PC-9 (cell line): Measurements from ENCODE around the gene RPS19BP1. TPM values are rescaled to one million over a fixed set of nuclear protein-coding genes. Genes with fewer than 3 reads are reported as not detected.

Experiments used
- BruUV-seq: library from RNA; stranded (reverse); fragments of 400-500 nt; replicated peaks from 2 replicates; lab custom pipeline; 2021; lab: Mats Ljungman, UMichigan
- CTCF ChIA-PET: fragments of 300-600 bp; sonication (Branson Sonifier 250); formaldehyde crosslinking; loops from one replicate; lab custom pipeline; 2022; ENCODE audit warnings: antibody characterized with exemption; lab: Charles Lee
- POLR2A ChIA-PET: fragments of 300-600 bp; sonication (Branson Sonifier 250); formaldehyde crosslinking; loops from one replicate; lab custom pipeline; 2022; ENCODE audit warnings: antibody characterized with exemption; ENCODE audit not compliant: unreplicated experiment; lab: Charles Lee
- DNase-seq, 2 experiments: peaks; one replicate each; pipeline versions ENCODE4 v3.0.0 to v3.0.0-alpha.2; 2015 to 2022; ENCODE audit warnings: mixed read lengths in 1 of 2
- H2AFZ ChIP-seq: fragments of 200-600 bp; sonication (generic); 2 replicates; pipeline ENCODE4 v1.8.1; 2017; ENCODE audit warnings: antibody characterized with exemption
- H3F3A ChIP-seq: fragments of 200-600 bp; sonication (generic); 2 replicates; pipeline ENCODE4 v1.8.1; 2017; ENCODE audit warnings: antibody characterized with exemption, mild to moderate bottlenecking, low read depth; ENCODE audit not compliant: insufficient read depth
- H3K27ac ChIP-seq: fragments of 200-600 bp; sonication (generic); 2 replicates; pipeline ENCODE4 v1.6.1; 2016; ENCODE audit warnings: mixed run types
- H3K27me3 ChIP-seq: fragments of 200-600 bp; sonication (generic); 2 replicates; pipeline ENCODE4 v1.6.1; 2016; ENCODE audit warnings: low read depth, mixed run types; ENCODE audit not compliant: insufficient read depth
- H3K36me3 ChIP-seq: fragments of 200-600 bp; sonication (generic); 2 replicates; pipeline ENCODE4 v1.6.1; 2016; ENCODE audit warnings: low read depth, mixed run types
- H3K4me1 ChIP-seq: fragments of 200-600 bp; sonication (generic); replicated peaks from 2 replicates; pipeline ENCODE4 v1.6.1; 2016; ENCODE audit warnings: mixed run types; ENCODE audit not compliant: insufficient read depth
- H3K4me2 ChIP-seq: fragments of 200-600 bp; sonication (generic); 2 replicates; pipeline ENCODE4 v1.6.1; 2017; ENCODE audit warnings: mixed run types
- H3K4me3 ChIP-seq: fragments of 200-600 bp; sonication (generic); 2 replicates; pipeline ENCODE4 v1.6.1; 2016; ENCODE audit warnings: mixed run types
- H3K79me2 ChIP-seq: fragments of 200-600 bp; sonication (generic); 2 replicates; pipeline ENCODE4 v1.6.1; 2017; ENCODE audit warnings: low read depth, mixed run types
- H3K9me2 ChIP-seq: fragments of 200-600 bp; sonication (generic); 2 replicates; pipeline ENCODE4 v1.8.1; 2017; ENCODE audit warnings: mild to moderate bottlenecking; ENCODE audit not compliant: insufficient read depth
- H3K9me3 ChIP-seq: fragments of 200-600 bp; sonication (generic); 2 replicates; pipeline ENCODE4 v1.8.1; 2016; ENCODE audit warnings: low read depth; ENCODE audit not compliant: insufficient read depth
- H4K20me1 ChIP-seq: fragments of 200-600 bp; sonication (generic); 2 replicates; pipeline ENCODE4 v1.8.1; 2017; ENCODE audit not compliant: insufficient read depth
- EZH2 ChIP-seq: fragments of 200-600 bp; sonication (generic); IDR thresholded peaks from 2 replicates; pipeline ENCODE4 v1.8.0; 2017; ENCODE audit warnings: antibody characterized with exemption, low read depth
- intact Hi-C: fragments of 100-400 bp; cut with micrococcal nuclease; formaldehyde crosslinking; loops from one replicate; pipeline ENCODE4 v1.10.0; 2022; ENCODE audit not compliant: unreplicated experiment
- total RNA-seq: library from RNA; stranded (reverse); gene quantifications from 2 replicates; pipeline ENCODE4 v1.2.3, GENCODE V29; 2021
- TF ChIP-seq, protein P1 (sequence below): fragments of 200-600 bp; sonication (generic); conservative IDR thresholded peaks from 2 replicates; pipeline ENCODE4 v1.6.1; 2017; ENCODE audit warnings: mixed run types, antibody characterized with exemption, mild to moderate bottlenecking, moderate library complexity

RPS19BP1 gene
- total RNA-seq, 1 experiment from 2014 or later, result 60.7 TPM

- no TSS peak for BruUV-seq
- H2AFZ ChIP-seq, result no peak overlapping the region
- no peaks in the 10 kb centered on the region; the same call in 1 of the 2 replicates for H3F3A ChIP-seq
- no peak overlapping the region for H3K4me3 ChIP-seq
- no peak for DNase-seq
- ChIA-PET CTCF (interaction anchor here (0.6 kb wide), 1 partner anchor 1416 kb away, joined by 6 read pairs; no protein-coding TSS in a partner anchor), POLR2A (no interaction called here)
- no peak overlapping the region for H3K4me2 ChIP-seq
- TF ChIP-seq EZH2, result no peak
- TF ChIP-seq, protein P1, sequence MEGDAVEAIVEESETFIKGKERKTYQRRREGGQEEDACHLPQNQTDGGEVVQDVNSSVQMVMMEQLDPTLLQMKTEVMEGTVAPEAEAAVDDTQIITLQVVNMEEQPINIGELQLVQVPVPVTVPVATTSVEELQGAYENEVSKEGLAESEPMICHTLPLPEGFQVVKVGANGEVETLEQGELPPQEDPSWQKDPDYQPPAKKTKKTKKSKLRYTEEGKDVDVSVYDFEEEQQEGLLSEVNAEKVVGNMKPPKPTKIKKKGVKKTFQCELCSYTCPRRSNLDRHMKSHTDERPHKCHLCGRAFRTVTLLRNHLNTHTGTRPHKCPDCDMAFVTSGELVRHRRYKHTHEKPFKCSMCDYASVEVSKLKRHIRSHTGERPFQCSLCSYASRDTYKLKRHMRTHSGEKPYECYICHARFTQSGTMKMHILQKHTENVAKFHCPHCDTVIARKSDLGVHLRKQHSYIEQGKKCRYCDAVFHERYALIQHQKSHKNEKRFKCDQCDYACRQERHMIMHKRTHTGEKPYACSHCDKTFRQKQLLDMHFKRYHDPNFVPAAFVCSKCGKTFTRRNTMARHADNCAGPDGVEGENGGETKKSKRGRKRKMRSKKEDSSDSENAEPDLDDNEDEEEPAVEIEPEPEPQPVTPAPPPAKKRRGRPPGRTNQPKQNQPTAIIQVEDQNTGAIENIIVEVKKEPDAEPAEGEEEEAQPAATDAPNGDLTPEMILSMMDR, result no peak
- H4K20me1 ChIP-seq, result peaks cover 4% of the 10 kb centered on the region; the same call in 1 of the 2 replicates
- H3K9me3 ChIP-seq, result no peaks in the 10 kb centered on the region
- intact Hi-C loops, result no loop called here
- no peak overlapping the region for H3K27ac ChIP-seq
- no peaks in the 10 kb centered on the region for H3K9me2 ChIP-seq
- no peaks in the 10 kb centered on the region for H3K4me1 ChIP-seq
- H3K27me3 ChIP-seq, result peaks cover 33% of the 10 kb centered on the region
- no peaks in the 10 kb centered on the region for H3K36me3 ChIP-seq
- no peaks in the 10 kb centered on the region for H3K79me2 ChIP-seq
Measured at GRCh38 chr22:39481054-39481453, 51.5 kb downstream of the RPS19BP1 start.

GRCh38 chr22:39480557-39480956 lies 52.0 kb downstream of the RPS19BP1 start:
- Histone ChIP-seq H3K27me3 (peaks cover 35% of the 10 kb centered on the region), H3K4me3 (no peak overlapping the region), H4K20me1 (peaks cover 4% of the 10 kb centered on the region; the same call in 1 of the 2 replicates), H3K9me2 (no peaks in the 10 kb centered on the region), H2AFZ (no peak overlapping the region), H3K27ac (no peak overlapping the region), H3K9me3 (no peaks in the 10 kb centered on the region), H3F3A (no peaks in the 10 kb centered on the region; the same call in 1 of the 2 replicates), H3K79me2 (no peaks in the 10 kb centered on the region), H3K4me2 (no peak overlapping the region), H3K36me3 (no peaks in the 10 kb centered on the region), H3K4me1 (no peaks in the 10 kb centered on the region)
- DNase-seq, result no peak
- TF ChIP-seq EZH2, result no peak
- TF ChIP-seq, protein P1, result no peak
- intact Hi-C loops, result no loop called here
- ChIA-PET CTCF (interaction anchor here (0.6 kb wide), 2 partner anchors 132 to 1417 kb away, joined by 6 to 13 read pairs; no protein-coding TSS in a partner anchor), POLR2A (interaction anchor here (0.5 kb wide), 1 partner anchor 208 kb away, joined by 17 read pairs; no protein-coding TSS in a partner anchor)
- no TSS peak for BruUV-seq

DNA sequence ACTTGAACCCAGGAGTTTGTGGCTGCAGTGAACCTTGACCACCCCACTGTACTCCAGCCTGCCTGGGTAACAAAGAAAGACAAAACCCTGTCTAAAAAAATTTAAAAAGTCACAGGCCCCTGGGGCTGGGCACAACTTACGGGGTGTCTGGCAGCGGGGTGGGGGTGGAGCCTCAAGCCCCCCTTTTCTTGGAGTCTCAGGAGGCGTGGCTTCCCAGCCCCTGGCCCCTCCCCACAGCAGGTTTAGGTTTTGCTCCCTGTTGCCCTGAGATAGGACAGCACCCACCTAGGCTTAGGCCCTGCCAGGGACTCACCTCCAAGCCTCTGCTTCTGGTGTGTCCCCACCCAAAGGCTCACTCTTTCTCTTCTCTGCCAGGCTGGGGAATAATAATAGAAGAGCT lies 53.3 kb downstream of the RPS19BP1 start:
- CTCF ChIA-PET, result no interaction called here
- TF ChIP-seq, protein P1, result no peak
- TF ChIP-seq EZH2, result no peak
- H3K79me2 ChIP-seq, result no peaks in the 10 kb centered on the region
- H3K4me2 ChIP-seq, result no peak overlapping the region
- no TSS peak for BruUV-seq
- POLR2A ChIA-PET, result no interaction called here
- H3K27me3 ChIP-seq, result peaks cover 31% of the 10 kb centered on the region
- no peak overlapping the region for H3K27ac ChIP-seq
- 0 out of 2 replicates have a peak, but pooled peaks cover 6% of the 10 kb centered on the region for H3K4me1 ChIP-seq
- peaks cover 4% of the 10 kb centered on the region; the same call in 1 of the 2 replicates for H4K20me1 ChIP-seq
- no peak overlapping the region for H3K4me3 ChIP-seq
- H3K9me3 ChIP-seq, result no peaks in the 10 kb centered on the region
- intact Hi-C loops, result no loop called here
- H3K9me2 ChIP-seq, result no peaks in the 10 kb centered on the region
- no peaks in the 10 kb centered on the region for H3K36me3 ChIP-seq
- no peak for DNase-seq
- no peaks in the 10 kb centered on the region; the same call in 1 of the 2 replicates for H3F3A ChIP-seq
- H2AFZ ChIP-seq, result no peak overlapping the region

Other genes starting within 250 kb of the RPS19BP1 start
- 1,699 and 2,252 TPM in 2 replicates for gene RPL3, start 213.1 kb downstream of the RPS19BP1 start, total RNA-seq
- 12.0 and 19.1 TPM in 2 replicates for gene SYNGR1, start 182.8 kb downstream of the RPS19BP1 start, total RNA-seq
- 39.9 and 42.8 TPM in 2 replicates for gene TAB1, start 133.0 kb downstream of the RPS19BP1 start, total RNA-seq
- not detected in 2 replicates for gene MGAT3, start 75.7 kb downstream of the RPS19BP1 start, total RNA-seq
- 36.9 TPM in 2 replicates for gene MIEF1, start 30.5 kb downstream of the RPS19BP1 start, total RNA-seq
- gene ATF4, start 12.2 kb downstream of the RPS19BP1 start, total RNA-seq, result 488 and 588 TPM in 2 replicates
- 2.5 and 2.8 TPM in 2 replicates for gene CACNA1I, start 38.0 kb upstream of the RPS19BP1 start, total RNA-seq